ENCODE measurements around the gene SLC9C2.
"Not testable (repeated sequence)": the region's sequence is repeated elsewhere in the genome, so short reads cannot be mapped to it uniquely, and the experiment has no call there.

Gene SLC9C2

GRCh38 chr1:173475564-173476196, 127.2 kb downstream of the SLC9C2 start:
- TF ChIP-seq, protein P1, sequence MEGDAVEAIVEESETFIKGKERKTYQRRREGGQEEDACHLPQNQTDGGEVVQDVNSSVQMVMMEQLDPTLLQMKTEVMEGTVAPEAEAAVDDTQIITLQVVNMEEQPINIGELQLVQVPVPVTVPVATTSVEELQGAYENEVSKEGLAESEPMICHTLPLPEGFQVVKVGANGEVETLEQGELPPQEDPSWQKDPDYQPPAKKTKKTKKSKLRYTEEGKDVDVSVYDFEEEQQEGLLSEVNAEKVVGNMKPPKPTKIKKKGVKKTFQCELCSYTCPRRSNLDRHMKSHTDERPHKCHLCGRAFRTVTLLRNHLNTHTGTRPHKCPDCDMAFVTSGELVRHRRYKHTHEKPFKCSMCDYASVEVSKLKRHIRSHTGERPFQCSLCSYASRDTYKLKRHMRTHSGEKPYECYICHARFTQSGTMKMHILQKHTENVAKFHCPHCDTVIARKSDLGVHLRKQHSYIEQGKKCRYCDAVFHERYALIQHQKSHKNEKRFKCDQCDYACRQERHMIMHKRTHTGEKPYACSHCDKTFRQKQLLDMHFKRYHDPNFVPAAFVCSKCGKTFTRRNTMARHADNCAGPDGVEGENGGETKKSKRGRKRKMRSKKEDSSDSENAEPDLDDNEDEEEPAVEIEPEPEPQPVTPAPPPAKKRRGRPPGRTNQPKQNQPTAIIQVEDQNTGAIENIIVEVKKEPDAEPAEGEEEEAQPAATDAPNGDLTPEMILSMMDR (IDR thresholded peaks at IDR 0.05; ENCODE audit: extremely low read depth, insufficient read depth, missing control alignments), result no peak
- no peak for DNase-seq (ENCODE audit: low spot score)
- in situ Hi-C loops (cut with MboI; ENCODE audit: low pct_unique_long_range_greater_than_20kb, low sequenced_read_pairs, unreplicated experiment), result no loop called here

GRCh38 chr1:173474780-173475421, 128.0 kb downstream of the SLC9C2 start:
- in situ Hi-C loops (cut with MboI; ENCODE audit: low pct_unique_long_range_greater_than_20kb, low sequenced_read_pairs, unreplicated experiment); DNase-seq (ENCODE audit: low spot score): not testable (repeated sequence)

DNA sequence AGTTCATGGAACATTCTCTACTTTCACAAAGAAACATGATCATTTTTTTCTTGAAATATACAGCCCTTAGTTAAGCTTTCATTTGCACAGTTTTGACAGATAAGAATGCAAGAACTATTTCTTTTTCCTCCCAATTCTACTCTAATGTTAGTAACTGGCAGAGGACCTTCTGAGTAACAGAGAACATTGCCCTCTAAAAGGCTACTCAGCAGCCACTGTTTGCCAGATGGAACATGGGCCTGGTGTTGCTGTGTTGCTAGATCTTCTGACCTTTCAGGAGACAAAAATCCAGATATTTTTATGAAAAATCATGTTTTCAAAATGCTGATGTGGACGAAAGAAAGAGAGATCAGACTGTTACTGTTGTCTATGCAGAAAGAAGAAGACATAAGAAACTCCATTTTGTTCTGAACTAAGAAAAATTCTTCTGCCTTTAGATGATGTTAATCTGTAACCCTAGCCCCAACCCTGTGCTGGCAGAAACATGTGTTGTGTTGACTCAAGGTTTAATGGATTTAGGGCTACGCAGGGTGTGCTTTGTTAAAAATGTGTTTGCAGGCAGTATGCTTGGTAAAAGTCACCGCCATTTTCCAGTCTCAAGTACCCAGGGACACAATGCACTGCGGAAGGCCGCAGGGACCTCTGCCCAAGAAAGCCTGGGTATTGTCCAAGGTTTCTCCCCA, 128.6 kb downstream of the SLC9C2 start:
- TF ChIP-seq, protein P1 (IDR thresholded peaks at IDR 0.05; ENCODE audit: extremely low read depth, insufficient read depth, missing control alignments), result no peak
- DNase-seq (ENCODE audit: low spot score), result no peak
- in situ Hi-C loops (cut with MboI; ENCODE audit: low pct_unique_long_range_greater_than_20kb, low sequenced_read_pairs, unreplicated experiment), result no loop called here

DNA sequence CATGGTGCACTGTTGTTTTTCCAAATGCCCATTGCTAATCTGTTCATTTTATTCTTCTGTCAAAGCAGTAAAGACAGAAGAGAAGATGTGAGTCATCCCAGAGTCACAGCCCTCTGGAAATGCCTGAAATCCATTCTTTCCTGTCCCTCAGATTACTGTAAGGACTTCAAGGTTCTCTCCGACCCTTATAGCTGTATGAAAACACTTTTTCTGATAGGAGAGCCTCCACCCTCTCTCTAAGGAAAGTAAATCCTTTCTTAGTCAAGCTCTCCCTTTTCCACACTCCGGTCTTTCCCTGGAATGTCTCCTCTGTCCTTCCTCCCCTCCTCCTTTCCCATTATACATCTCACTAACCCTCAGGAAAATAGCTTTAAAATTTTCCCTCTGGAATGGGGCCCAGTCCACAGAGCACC, 129.3 kb downstream of the SLC9C2 start:
- TF ChIP-seq, protein P1 (IDR thresholded peaks at IDR 0.05; ENCODE audit: extremely low read depth, insufficient read depth, missing control alignments), result no peak
- no peak for DNase-seq (ENCODE audit: low spot score)
- in situ Hi-C loops (cut with MboI; ENCODE audit: low pct_unique_long_range_greater_than_20kb, low sequenced_read_pairs, unreplicated experiment), result no loop called here

DNA sequence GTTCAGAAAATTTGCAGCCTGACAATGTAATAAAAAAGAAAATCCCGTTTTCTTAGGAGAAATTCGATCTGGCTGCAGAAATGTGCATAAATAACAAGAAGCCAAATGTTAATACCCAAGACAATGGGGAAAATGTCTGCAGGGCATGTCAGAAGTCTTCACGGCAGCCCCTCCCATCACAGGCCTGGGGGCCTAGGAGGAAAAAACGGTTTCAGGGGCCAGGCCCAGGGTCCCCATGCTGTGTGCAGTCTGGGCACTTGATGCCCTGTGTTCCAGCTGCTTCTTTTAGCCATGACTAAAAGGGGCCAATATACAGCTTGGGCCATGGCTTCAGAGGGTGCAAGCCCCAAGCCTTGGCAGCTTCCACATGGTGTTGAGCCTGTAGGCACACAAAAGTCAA, 132.3 kb downstream of the SLC9C2 start:
- TF ChIP-seq, protein P1 (IDR thresholded peaks at IDR 0.05; ENCODE audit: extremely low read depth, insufficient read depth, missing control alignments), result no peak
- in situ Hi-C loops (cut with MboI; ENCODE audit: low pct_unique_long_range_greater_than_20kb, low sequenced_read_pairs, unreplicated experiment), result no loop called here
- DNase-seq (ENCODE audit: low spot score), result no peak

GRCh38 chr1:173469656-173470055, 133.2 kb downstream of the SLC9C2 start:
- in situ Hi-C loops (cut with MboI; ENCODE audit: low pct_unique_long_range_greater_than_20kb, low sequenced_read_pairs, unreplicated experiment), result no loop called here
- DNase-seq (ENCODE audit: low spot score), result no peak
- TF ChIP-seq, protein P1 (IDR thresholded peaks at IDR 0.05; ENCODE audit: extremely low read depth, insufficient read depth, missing control alignments), result no peak

DNA sequence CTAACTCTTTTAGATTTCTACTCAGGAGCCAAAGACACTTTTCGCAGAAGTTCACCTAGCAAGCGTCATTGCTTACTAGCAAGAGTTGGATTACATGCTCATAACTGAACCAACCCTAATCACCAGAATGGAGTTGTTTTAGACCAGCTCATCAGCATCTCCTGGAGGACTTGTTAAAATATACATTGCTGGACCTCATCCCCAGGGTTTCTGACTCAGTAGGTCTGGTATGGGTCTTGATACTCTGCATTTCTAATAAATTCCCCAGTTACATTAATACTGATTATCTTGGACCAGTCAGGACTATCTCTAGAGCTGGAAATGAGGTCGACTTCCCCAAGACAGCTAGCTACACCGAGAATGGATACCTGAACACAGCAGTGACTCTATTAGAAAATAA, 135.4 kb downstream of the SLC9C2 start:
- TF ChIP-seq, protein P1 (IDR thresholded peaks at IDR 0.05; ENCODE audit: extremely low read depth, insufficient read depth, missing control alignments), result no peak
- no peak for DNase-seq (ENCODE audit: low spot score)
- in situ Hi-C loops (cut with MboI; ENCODE audit: low pct_unique_long_range_greater_than_20kb, low sequenced_read_pairs, unreplicated experiment), result no loop called here

GRCh38 chr1:173464185-173464584, 138.7 kb downstream of the SLC9C2 start:
- in situ Hi-C loops (cut with MboI; ENCODE audit: low pct_unique_long_range_greater_than_20kb, low sequenced_read_pairs, unreplicated experiment); DNase-seq (ENCODE audit: low spot score): not testable (repeated sequence)

DNA sequence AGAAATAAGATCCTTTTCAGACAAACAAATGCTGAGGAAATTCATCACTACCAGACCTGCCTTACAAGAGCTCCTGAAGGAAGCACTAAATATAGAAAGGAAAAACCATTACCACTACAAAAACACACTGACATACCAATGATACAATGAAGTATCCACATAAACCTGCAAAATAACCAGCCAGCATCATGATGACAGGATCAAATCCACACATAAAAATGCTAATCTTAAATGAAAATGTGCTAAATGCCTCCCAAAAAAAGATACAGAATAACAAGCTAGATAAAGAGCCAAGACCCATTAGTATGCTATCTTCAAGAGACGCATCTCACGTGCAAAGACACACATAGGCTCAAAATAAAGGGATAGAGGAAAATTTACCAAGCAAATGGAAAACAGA, 140.2 kb downstream of the SLC9C2 start:
- DNase-seq (ENCODE audit: low spot score); in situ Hi-C loops (cut with MboI; ENCODE audit: low pct_unique_long_range_greater_than_20kb, low sequenced_read_pairs, unreplicated experiment): not testable (repeated sequence)
